ENCODE measurements around the gene LYPD6.

LYPD6 gene

DNA sequence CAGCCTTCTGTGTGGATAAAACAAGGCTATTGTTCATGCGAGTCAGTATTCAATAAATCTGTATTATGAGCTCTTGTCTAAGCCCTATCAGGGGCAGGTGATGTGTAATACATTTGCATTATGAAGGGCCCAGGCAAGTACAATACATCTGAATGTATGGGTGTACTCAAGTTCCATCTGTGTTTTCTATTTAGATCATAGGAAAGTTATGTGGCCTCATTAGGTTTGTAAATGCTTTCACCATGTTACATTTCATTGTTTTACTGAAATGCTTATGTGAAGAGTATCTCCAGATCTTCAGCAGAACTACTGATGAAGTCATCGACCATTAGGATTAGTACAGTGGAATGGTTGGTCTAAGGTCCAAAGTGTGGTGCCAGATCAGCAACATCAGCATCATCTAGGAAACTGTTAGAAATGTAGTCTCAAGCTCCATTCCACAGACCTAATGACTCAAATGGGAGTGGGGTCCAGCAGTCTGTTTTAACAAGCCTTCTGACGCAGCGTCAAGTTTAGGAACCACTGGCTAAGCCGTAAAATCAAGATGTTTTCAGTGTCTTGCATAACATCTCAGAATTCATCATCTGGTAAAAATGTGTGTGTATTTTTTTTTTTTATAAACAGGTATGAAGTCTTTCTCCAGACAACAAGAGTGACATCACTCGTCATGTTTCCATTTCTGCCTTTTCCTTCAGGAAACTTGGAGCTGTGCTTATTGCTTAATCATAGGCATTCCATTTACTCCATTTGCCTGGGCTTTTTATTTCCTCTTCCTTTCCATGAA lies 80.5 kb downstream of the LYPD6 start:
- no peak for DNase-seq

DNA sequence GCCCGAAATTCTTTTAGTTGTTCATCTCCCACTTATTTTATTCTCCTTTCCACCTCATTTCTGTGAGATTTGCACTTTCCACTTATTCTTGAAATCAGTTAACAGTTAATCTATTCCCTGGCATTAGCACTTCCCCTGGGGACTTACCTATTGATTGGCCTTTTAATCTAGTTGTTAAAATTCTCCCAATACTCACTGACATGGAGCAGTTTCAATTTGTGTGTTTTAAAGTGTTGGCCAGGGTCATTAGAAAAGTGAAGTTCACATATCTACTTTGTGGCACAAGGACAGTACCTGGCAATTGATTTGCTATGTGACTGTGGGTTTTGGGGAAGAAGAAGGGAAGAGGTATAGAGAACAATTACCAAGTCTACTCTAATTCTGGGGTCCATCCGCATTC lies 83.1 kb downstream of the LYPD6 start:
- DNase-seq = no peak

DNA sequence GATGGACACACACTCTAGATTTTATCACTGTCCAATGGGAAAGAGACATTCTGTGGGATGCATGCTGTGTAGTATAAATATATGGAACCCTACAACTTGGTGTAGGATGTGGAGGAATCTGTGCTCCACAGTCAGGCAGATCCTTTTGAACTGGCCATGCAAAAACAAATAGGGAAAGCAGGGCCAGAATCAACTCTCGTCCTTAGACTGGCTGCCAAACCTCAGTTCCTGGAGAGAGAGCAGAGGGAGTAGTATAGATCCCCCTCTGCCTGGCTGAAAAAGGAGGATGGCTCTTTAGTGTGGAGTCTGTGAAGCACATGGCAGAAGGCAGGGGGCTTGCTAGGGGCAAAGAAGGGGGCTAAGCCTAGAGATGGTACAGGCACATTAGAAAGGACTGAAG lies 84.7 kb downstream of the LYPD6 start:
- DNase-seq = no peak

DNA sequence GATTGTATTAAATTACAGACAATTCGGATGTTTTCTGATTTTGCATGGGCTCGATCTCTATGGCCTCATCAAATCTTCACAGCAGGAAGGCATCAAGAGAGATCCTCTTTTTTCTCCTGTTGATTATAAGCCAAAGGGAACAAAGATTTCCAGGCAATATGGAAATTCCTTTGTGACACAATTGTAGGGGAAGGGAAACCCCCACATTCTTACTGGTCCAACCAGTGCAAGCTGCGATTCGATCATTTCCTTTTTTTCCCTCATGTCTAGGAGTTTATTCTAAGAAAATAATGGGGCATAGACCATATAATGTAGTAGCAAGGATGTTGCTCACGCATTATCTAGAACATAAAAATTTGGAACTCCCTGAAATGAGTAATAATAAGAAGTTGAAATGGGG lies 87.7 kb downstream of the LYPD6 start:
- no peak for DNase-seq

DNA sequence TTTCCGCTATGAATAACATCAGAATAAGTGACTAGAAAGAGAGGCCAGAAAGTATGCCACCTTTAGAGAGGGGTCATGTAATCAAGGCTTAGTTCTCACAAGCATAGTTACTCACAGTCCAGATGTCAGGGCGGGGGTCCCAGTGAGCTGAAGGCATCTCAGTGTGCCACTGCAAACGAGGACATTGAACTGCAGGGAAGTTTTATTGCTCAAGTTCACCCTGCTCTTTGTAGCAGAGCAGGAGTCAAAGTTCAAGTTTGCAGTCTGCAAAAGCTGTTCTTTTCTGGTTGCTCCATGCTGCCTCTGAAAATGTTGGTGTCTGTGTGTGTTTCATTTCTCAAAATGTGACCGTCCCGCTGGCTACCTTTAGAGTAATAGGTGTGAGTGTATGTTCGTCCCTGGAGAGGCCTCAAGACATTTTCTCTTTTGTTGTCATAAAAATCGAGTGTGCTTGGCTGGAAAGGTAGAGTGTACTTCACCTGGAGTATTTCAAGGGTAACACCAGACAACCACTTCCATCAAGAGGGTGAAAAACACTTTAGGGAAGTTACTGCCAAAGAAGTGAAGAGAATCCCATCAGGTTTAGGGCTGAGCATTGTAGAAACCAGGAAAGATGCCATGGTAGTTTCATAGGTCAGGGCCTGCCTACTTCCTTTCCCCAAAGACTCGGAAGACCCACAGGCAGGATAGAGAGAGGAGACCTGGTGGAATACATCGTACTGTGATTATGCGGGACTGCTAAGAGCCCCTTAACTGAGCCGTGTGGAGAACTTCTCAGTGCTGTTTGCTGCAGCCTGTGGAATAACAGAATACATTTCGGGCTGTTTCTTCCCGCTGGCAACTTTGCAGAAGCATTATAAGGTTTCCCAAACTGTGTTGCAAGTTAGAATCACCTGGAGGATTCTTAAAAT lies 89.9 kb downstream of the LYPD6 start:
- DNase-seq = no peak

DNA sequence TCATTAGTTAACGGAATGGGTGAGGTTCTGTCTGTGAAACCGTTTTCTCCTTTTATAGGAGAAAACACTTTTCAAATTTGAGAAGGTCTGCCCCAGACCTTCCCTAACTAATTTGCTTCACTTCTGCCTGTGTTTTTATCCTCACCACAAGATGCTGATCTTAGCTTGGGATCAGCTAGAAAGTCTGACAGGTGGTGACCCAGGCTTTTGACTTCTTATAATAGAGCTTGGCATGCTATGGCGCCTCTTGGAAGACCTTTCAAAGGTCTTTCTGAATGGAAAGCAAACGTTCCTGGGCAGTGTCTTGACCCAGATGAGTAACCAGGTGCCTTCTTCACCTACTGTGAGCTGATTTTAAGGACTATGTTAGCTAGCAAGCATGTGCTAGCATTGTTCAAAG lies 91.4 kb downstream of the LYPD6 start:
- no peak for DNase-seq

DNA sequence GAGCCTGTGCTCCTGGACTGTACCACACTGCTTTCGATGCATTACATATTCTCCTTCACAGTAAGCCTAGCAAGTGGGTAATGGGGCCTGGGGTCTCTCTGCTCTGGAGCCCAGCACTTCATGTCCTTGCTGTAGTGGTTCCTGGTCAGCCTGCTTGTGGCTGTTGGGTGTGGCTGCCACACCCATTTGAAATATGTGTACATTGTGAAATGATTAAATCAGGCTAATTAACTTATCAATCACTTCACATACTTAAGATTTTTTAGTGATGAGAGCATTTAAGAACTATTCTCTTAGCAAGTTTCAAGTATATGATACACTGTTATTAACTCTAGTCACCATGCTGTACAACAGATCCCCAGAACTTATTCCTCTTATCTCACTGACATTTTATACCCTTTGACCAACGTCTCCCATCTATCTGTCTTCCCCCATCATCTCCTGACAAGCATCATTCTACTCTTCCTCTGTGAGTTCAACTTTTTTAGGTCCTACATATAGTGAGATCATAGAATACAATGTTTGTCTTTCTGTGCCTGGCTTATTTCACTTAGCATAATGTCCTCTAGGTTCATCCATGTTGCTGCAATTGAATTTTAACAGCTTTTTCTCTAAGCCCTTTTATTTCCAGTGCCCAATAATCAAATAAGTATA lies 92.1 kb downstream of the LYPD6 start:
- DNase-seq = no peak

DNA sequence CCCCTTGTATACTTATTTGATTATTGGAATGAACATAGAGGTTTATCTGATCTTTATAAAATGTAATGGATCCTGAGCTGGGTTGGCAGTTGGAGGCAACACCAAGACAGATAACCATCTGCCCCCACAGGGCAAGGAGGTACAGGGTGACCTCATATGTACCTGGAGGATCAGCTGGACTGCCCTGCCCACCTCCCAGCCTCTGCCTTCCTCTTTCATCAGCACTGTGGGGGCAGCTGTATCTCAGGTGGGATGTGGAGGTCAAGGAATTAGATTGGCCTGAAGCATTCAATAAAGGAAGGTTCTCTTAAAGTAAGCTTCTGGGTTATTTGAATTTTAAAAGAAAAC lies 92.6 kb downstream of the LYPD6 start:
- no peak for DNase-seq

DNA sequence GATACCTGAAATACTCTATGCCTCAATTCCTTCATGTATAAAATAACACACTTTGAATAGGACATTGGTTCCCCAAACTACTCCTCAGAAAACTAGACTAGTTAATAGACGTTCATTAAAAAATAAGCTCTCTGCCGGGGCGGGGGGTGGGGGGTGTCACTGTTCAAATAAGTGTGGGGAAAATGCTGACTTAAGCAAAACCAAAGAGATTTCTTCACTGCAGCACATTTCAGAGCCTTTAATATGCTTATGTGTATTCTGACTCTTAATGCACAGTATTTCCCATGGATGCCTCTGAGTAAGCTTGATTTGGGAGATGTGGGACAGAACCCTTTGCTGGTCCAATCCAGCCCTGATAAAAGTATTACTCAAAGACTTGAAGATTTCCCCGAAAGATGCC lies 93.2 kb downstream of the LYPD6 start:
- DNase-seq = no peak

DNA sequence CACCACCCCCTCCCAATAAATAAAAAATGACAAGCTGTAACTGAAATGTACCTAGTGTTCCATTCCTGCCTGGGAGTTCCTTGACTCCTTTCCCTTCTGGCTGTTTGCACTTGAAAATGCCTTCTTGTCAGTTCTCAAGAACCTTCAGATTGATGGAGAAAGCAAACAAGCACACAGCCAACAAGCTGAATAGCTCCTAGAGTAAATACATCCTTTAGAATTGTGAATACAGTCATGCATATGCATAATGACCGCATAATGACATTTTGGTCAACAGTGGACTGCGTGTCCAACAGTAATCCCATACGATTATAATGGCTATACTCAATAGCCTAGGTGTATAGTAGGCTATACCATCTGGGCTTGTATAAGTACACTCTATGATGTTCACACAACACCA lies 97.0 kb downstream of the LYPD6 start:
- DNase-seq = no peak

DNA sequence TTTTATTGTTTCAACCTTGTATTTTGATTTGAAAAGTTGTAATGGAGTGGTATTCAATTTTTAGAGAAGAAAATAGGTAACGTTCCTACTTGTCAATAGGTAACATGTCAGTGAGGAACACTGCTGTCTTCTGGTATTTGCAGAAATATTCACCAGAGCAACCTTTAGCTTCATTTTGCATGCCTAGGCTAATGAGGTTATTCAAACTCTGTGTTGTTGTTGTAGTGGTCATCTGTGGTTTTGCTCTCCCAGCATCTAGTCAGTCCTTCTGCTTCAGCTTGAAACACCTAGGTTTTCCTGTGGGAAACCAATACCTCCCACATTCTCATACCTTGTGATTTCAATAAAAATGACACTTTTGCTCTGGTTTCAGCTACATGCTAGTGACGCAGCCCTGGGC lies 98.4 kb downstream of the LYPD6 start:
- no peak for DNase-seq

DNA sequence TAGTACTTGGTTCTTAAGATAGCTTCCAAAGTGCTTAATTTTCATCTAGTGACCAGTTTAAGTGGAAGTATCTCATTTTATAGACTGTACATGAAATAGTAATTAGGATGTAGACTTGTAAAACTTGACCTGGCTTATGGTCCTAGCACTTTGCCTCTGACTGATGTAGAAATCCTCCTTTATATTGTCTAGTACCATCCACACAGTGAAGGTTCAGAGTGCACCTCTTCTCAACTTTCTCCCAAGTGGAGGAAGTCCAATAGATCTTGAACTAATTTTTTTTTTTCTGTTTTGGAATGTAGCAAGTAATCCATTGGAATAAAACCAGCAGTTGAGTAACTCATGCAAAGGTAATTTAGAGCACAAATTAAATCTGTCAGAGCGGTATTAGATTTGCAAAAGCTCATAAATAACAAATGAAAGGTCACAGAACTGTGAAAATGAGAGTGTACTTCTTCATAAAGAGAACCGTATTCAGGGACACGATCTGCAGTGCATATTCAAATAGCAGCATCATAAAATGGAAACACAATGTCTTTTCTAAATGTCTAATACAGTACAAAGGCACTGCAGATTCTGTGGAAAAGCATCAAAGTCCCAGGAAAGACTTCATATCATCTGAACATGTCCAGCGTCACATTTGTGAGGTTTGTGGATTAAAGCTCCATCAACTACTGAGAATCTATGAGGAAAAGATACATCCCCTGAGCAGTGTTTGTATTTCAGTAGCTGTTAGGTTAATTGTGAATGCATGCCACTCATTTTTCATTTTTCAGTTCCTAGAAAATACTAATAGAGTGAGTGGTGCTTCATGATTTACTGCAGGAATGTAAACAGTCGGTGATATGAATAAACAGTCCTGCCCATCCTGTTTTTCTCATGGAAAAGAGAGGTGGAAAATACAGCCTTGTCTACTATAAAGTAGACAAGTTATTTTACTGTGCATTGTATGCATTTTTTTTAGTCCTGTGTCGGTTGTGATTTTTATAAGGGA lies 100.7 kb downstream of the LYPD6 start:
- no peak for DNase-seq

DNA sequence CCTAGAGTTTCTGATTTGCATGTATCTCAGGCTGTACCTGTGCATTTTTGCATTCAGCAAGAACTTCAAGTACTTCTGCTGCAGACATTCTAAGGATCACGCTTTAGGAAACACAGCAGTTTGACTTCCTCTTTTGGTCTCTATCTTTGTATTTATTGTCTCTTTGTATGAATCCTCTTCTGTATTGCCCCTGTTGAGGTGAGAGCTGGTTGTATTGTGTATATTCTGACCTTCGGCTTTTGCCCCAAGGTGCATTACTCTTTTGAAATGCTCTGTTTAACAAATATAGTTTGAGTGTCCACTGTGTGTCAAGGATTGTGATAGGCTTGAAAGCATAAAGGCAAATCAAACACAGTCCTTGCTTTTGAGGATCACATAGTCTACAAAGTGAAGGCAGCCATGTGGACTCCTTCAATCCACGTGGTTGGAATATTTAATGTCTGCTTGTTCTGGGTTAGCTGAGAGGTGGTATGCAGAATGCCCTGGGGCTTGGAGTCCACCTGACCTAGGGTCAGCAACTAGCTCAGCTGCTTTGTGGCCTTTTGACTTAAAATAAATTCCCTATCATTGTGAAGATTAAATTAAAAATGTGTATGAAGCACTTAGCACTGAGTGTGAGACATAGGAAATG lies 108.1 kb downstream of the LYPD6 start:
- no peak for DNase-seq

DNA sequence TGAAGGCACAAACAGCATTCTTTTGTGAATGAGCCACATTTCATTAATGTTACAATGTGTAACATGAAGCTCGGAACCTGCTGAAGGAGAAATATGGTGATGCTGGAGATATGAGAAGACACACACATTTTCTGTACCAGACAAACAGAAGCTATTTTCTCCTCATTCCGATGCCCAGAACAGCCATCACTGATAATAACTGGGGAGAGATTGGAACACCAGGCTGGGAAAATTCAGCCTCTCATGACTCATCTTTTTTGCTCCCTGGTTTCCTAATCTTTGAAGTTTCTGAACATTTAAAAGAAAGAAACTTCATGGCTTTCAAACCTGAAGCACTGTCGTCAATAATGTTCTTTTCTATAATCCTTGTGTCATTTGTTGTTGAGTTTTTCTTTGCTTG lies 110.9 kb downstream of the LYPD6 start:
- no peak for DNase-seq

DNA sequence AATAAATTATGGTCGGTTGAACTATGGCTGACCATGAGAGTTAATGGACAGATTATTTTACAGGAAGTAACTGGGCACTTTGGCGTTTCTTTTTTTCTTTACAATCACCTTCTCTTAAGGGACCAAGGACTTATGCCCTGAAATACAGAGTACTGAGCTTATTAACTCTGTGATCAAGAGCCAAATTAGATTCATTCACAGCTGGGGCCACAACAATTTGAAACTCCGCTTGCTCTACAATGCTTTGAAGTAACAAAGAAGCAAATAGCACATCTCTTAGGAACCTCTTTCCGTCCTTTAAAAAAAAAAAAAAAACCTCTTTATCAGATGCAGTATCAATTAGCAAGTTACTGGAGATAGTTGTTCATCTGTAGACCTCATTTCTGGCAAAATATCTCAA lies 112.0 kb downstream of the LYPD6 start:
- no peak for DNase-seq

DNA sequence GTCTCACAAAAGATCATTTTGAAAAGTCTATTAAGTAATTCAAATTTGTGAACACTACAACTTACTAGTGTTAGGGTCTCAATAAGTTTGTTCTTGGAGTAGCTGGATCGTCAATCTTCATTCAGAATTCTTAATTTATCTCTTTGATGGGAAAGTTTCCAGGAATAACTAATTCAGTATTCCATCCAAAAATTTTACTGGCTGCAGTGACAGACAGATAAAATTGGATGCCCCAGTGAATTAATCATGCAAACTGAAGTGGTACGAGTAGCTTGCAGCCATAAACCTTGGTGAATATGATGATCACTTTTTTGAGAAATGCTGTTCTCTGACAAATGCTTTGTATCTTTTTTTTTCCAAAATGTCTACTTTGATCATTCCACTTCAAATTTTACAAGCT lies 112.8 kb downstream of the LYPD6 start:
- DNase-seq = no peak

DNA sequence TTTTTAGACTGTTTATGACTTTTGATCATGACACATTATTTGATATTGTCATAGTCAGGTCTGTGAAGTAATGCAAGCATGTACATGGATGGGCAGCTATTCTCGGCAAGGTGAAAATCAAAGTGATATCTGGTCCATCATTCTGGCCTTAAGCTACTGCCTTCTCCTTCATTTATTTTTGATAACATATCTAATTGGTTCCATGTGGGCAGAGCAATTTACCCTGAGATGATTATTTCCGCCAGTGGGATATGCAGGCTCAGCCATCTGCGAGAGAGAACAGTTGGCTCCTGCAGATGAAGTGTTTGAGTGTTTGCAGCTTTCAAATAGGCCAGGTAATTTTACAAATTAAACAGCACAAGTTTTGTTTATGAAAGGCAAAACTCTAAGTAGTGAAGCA lies 116.4 kb downstream of the LYPD6 start:
- DNase-seq = no peak

DNA sequence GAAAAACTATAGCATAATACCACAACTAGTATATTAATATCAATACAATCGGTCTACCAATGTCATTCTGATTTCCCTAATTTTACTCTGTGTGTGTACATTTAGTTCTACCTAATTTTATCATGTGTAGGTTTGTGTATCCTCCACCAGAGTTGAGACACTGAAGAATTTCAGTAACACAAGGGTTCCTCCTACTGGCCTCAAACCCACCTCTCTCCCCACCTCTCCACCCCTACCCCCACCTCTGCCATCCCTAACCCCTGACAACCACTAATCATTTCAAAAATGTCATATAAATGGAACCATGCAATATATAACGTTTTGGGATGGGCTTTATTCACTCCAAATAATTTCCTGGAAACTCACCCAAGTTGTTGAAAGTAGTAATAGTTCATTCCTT lies 117.9 kb downstream of the LYPD6 start:
- no peak for DNase-seq

DNA sequence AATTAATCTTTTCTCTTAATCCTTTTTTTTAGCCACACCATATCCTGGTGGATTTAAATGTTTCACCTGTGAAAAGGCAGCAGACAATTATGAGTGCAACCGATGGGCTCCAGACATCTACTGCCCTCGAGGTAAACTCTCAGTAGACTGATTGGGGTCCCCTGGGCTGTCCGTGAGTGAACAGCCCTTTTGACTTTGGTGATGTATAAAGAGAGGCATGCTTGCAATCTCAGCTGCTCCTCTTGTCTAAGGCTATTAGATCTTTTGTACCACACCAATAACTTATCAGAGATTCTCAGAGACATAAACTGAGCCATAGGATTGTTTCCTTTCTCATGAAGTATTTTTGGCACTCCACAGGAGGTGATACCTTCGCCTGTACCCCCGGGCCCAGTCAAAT lies 118.6 kb downstream of the LYPD6 start:
- DNase-seq = no peak

DNA sequence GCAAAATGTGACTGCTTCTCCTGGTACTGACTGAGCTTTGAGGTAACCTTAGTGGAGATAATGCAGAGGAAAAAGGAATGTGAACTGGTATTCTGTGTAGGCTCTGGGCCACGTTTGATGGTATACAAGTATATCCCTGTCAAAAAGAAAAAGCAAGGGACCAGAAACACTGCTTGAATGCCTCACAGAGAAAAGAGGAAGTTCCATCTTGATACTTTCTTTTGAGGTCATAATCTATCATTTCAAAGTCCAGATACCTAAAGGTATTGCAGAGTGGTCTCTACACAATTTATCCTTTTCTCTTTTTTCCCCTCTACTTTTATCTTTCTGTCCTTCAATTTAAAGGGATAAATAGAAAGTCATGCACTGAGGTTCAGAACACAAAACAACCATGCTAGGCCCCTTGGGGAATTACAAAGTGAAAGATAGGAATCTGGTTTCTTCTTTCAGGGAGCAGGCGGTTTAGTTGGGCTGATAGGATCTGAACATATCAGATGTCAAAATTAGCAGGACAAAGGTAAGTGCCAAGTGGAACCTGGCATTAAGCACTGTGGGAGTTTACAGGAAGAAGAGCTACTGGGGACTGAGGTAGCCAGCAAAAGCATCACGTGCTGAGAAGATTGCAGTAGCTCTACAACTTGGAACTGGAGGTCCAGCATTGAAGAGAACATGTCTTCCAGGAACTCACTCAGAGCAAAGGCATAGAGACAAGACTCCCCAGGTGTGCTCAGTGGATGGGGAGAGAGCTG lies 121.2 kb downstream of the LYPD6 start:
- no peak for DNase-seq

DNA sequence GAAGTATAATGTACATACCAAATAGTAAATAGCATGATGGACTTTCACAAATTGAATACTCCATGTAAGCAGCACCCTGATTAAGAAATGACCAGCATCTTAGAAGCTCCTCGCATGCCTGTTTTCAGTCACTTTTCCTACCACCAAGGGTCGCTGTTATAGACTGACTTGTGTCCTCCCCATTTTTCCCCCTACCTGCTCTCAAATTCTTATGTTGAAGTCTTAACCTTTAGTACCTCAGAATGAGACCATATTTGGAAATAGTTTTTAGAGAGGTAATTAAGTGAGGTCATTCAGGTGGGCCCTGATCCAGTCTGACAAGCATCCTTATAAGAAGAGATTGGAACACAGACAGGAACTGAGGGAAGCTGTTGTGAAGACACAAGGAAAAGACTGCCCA lies 125.9 kb downstream of the LYPD6 start:
- DNase-seq = no peak
